SK-N-SH (cell line): ENCODE results near the gene PTER. TPM values are rescaled to one million over a fixed set of nuclear protein-coding genes. Genes with fewer than 3 reads are reported as not detected.

Experiments
- CTCF ChIA-PET: fragments of 300-600, 350-600 bp; formaldehyde crosslinking; extraction: SDS; loops from one replicate; lab custom pipeline; 2021; lab: Yijun Ruan, JAX
- POLR2A ChIA-PET: fragments of 350-600 bp; sonication (Branson Sonifier 250); formaldehyde crosslinking; extraction: SDS; loops from one replicate; lab custom pipeline; 2020; ENCODE audit warnings: antibody characterized with exemption, inconsistent platforms; lab: Yijun Ruan, JAX
- DNase-seq: peaks from one replicate; pipeline ENCODE4 v3.0.0; 2012
- H2AFZ ChIP-seq: fragments of 200-600 bp; sonication (generic); 2 replicates; pipeline ENCODE4 v1.8.1; 2016; ENCODE audit warnings: antibody characterized with exemption, mild to moderate bottlenecking, low read depth
- H3F3A ChIP-seq: fragments of 200-600 bp; sonication (generic); replicated peaks from 2 replicates; pipeline ENCODE3; 2016; ENCODE audit warnings: antibody characterized with exemption, mild to moderate bottlenecking; ENCODE audit not compliant: insufficient read depth
- H3K27ac ChIP-seq, 2 experiments: fragments of 200-500 bp in 1 of 2; fragments of 200-600 bp in 1 of 2; sonication (Bioruptor generic) in 1 of 2; sonication (generic), shearing (Covaris generic) in 1 of 2; 2 replicates each; pipeline versions ENCODE4 v1.5.1 to v1.6.1; 2014 to 2016; ENCODE audit warnings: low read depth in 2 of 2, inconsistent platforms in 1 of 2, low read length in 1 of 2, mild to moderate bottlenecking in 1 of 2, mixed read lengths in 1 of 2
- H3K27me3 ChIP-seq: fragments of 200-600 bp; sonication (generic), shearing (Covaris generic); 2 replicates; pipeline ENCODE4 v1.6.1; 2016; ENCODE audit warnings: mixed run types; ENCODE audit not compliant: insufficient read depth
- H3K36me3 ChIP-seq, 2 experiments: fragments of 200-500 bp in 1 of 2; fragments of 200-600 bp in 1 of 2; sonication (Bioruptor generic) in 1 of 2; sonication (generic) in 1 of 2; replicated peaks in 1 of 2; 2 replicates each; pipeline versions ENCODE3 to v1.5.1; 2014 to 2016; ENCODE audit warnings: low read length in 1 of 2, mild to moderate bottlenecking in 1 of 2; ENCODE audit not compliant: insufficient read depth in 2 of 2, control insufficient read depth in 1 of 2
- H3K4me1 ChIP-seq, 2 experiments: fragments of 200-500 bp in 1 of 2; fragments of 200-600 bp in 1 of 2; sonication (Bioruptor generic) in 1 of 2; sonication (generic), shearing (Covaris generic) in 1 of 2; 2 replicates each; pipeline versions ENCODE4 v1.5.1 to v1.6.1; 2014 to 2016; ENCODE audit warnings: low read depth in 1 of 2, low read length in 1 of 2, mixed run types in 1 of 2; ENCODE audit not compliant: insufficient read depth in 2 of 2, control insufficient read depth in 1 of 2
- H3K4me2 ChIP-seq: fragments of 200-600 bp; sonication (generic), shearing (Covaris generic); 2 replicates; pipeline ENCODE4 v1.6.1; 2017; ENCODE audit warnings: mixed run types
- H3K4me3 ChIP-seq, 2 experiments: fragments of 200-500 bp in 1 of 2; fragments of 200-600 bp in 1 of 2; sonication (Bioruptor generic) in 1 of 2; sonication (generic), shearing (Covaris generic) in 1 of 2; 2 replicates each; pipeline versions ENCODE4 v1.5.1 to v1.8.1; 2014 to 2016; ENCODE audit warnings: low read depth in 2 of 2, inconsistent platforms in 1 of 2, low read length in 1 of 2, mild to moderate bottlenecking in 1 of 2, mixed read lengths in 1 of 2, moderate library complexity in 1 of 2
- H3K79me2 ChIP-seq: fragments of 200-600 bp; sonication (generic); 2 replicates; pipeline ENCODE4 v1.8.1; 2017; ENCODE audit warnings: mild to moderate bottlenecking; ENCODE audit not compliant: insufficient read depth
- H3K9ac ChIP-seq: fragments of 200-600 bp; sonication (generic); 2 replicates; pipeline ENCODE4 v1.6.1; 2017; ENCODE audit warnings: mixed run types
- H3K9me2 ChIP-seq: fragments of 200-600 bp; sonication (generic); 2 replicates; pipeline ENCODE4 v1.6.1; 2017; ENCODE audit warnings: mixed run types
- H3K9me3 ChIP-seq: fragments of 200-600 bp; sonication (generic); 2 replicates; pipeline ENCODE4 v1.6.1; 2017; ENCODE audit warnings: mixed run types, mild to moderate bottlenecking, moderate library complexity
- H4K20me1 ChIP-seq: fragments of 200-600 bp; sonication (generic); 2 replicates; pipeline ENCODE4 v1.6.1; 2017; ENCODE audit warnings: mild to moderate bottlenecking, mixed run types; ENCODE audit not compliant: insufficient read depth
- CHD2 ChIP-seq: fragments of 150-350 bp; IDR thresholded peaks from 2 replicates; pipeline ENCODE4 v1.6.1; 2018; ENCODE audit warnings: low read length; ENCODE audit not compliant: partially characterized antibody
- CTCF ChIP-seq: fragments of 200-600 bp; sonication (generic); IDR thresholded peaks from 2 replicates; pipeline ENCODE4 v1.6.1; 2017; ENCODE audit warnings: antibody characterized with exemption, mild to moderate bottlenecking, moderate library complexity
- EP300 ChIP-seq, 2 experiments: IDR thresholded peaks; 2 replicates each; pipeline versions ENCODE4 v1.4.0 to v1.6.1; 2012; ENCODE audit warnings: borderline replicate concordance in 1 of 2, low read depth in 1 of 2, low read length in 1 of 2
- EZH2phosphoT487 ChIP-seq: fragments of 200-600 bp; sonication (generic); IDR thresholded peaks from 2 replicates; pipeline ENCODE4 v1.6.1; 2017; ENCODE audit warnings: low read depth, mixed run types, mild to moderate bottlenecking, antibody characterized with exemption, moderate library complexity, borderline replicate concordance
- FOSL2 ChIP-seq: IDR thresholded peaks from 2 replicates; pipeline ENCODE4 v1.4.0; 2012; ENCODE audit warnings: low read depth, mild to moderate bottlenecking, moderate library complexity, borderline replicate concordance
- FOXM1 ChIP-seq: IDR thresholded peaks from 2 replicates; pipeline ENCODE4 v1.4.0; 2012; ENCODE audit warnings: low read depth, mild to moderate bottlenecking
- GABPA ChIP-seq: IDR thresholded peaks from 2 replicates; pipeline ENCODE4 v1.4.0; 2012; ENCODE audit warnings: low read depth, mild to moderate bottlenecking
- MAX ChIP-seq: IDR thresholded peaks from 2 replicates; pipeline ENCODE4 v1.4.0; 2012; ENCODE audit warnings: low read depth
- MEF2A ChIP-seq: IDR thresholded peaks from 2 replicates; pipeline ENCODE4 v1.4.0; 2012; ENCODE audit warnings: low read depth, borderline replicate concordance
- NRF1 ChIP-seq: IDR thresholded peaks from 2 replicates; pipeline ENCODE4 v1.6.1; 2012; ENCODE audit warnings: low read depth, mild to moderate bottlenecking, low read length
- RAD21 ChIP-seq: IDR thresholded peaks from 2 replicates; pipeline ENCODE4 v1.6.1; 2012; ENCODE audit warnings: mild to moderate bottlenecking, low read length
- RFX5 ChIP-seq: IDR thresholded peaks from 2 replicates; pipeline ENCODE4 v1.6.1; 2012; ENCODE audit warnings: mild to moderate bottlenecking, improper control_type of control experiment, low read length
- SIN3A ChIP-seq: IDR thresholded peaks from 2 replicates; pipeline ENCODE4 v1.6.1; 2012; ENCODE audit warnings: low read depth, mild to moderate bottlenecking, low read length, moderate library complexity, borderline replicate concordance
- TAF1 ChIP-seq: IDR thresholded peaks from 2 replicates; pipeline ENCODE4 v1.6.1; 2012; ENCODE audit warnings: low read depth, mild to moderate bottlenecking, low read length, moderate library complexity, borderline replicate concordance
- TCF12 ChIP-seq: IDR thresholded peaks from 2 replicates; pipeline ENCODE4 v1.4.0; 2012
- TEAD4 ChIP-seq: IDR thresholded peaks from 2 replicates; pipeline ENCODE4 v1.4.0; 2012; ENCODE audit warnings: mild to moderate bottlenecking, borderline replicate concordance; ENCODE audit not compliant: insufficient read depth
- USF2 ChIP-seq: fragments of 150-350 bp; IDR thresholded peaks from 2 replicates; pipeline ENCODE4 v1.6.1; 2017; ENCODE audit warnings: antibody characterized with exemption, low read length, low read depth, borderline replicate concordance
- WGBS: methylation state at CpG from one replicate; pipeline ENCODE4 v1.1.6; 2017; ENCODE audit warnings: low lambda C conversion rate; 5-methylcytosine and 5-hydroxymethylcytosine counted together
- polyA plus RNA-seq, 3 experiments: library from polyadenylated mRNA; depleted of rRNA; stranded (reverse); fragments of >200 nt; gene quantifications; 2 replicates each; pipeline ENCODE4 v1.2.3, GENCODE V29; 2012

The PTER gene
- polyA plus RNA-seq, 1 of the 3 experiments (the other 2 are of a cell fraction) = not detected

GRCh38 chr10:16544591-16544990, 107.8 kb downstream of the PTER start:
- Histone ChIP-seq H3K9ac (no peak overlapping the region), H3K79me2 (no peaks in the 10 kb centered on the region), H3K9me2 (no peaks in the 10 kb centered on the region), H3K4me2 (no peak overlapping the region), H3K4me3 (no peak overlapping the region), H3K36me3 (no peaks in the 10 kb centered on the region), H3K4me1 (peaks cover 0 to 2% of the 10 kb centered on the region in 2 experiments; a peak in 1 of 4 replicates), H4K20me1 (no peaks in the 10 kb centered on the region), H3F3A (no peaks in the 10 kb centered on the region), H3K9me3 (no peaks in the 10 kb centered on the region), H2AFZ (no peak overlapping the region), H3K27me3 (no peaks in the 10 kb centered on the region), H3K27ac (no peak overlapping the region)
- 48% methylated on average over 4 of the region's 4 CpGs for WGBS
- no peak for TF ChIP-seq CHD2
- TF ChIP-seq RAD21 = no peak
- TF ChIP-seq NRF1 = no peak
- TF ChIP-seq RFX5 = no peak
- TF ChIP-seq MEF2A = no peak
- no peak for TF ChIP-seq SIN3A
- TF ChIP-seq GABPA = no peak
- TF ChIP-seq FOXM1 = no peak
- no peak for TF ChIP-seq EP300 (IDR thresholded peaks at IDR 0.05; ENCODE audit: borderline replicate concordance in 1 of 2, low read depth in 1 of 2, low read length in 1 of 2)
- no peak for TF ChIP-seq TCF12
- TF ChIP-seq FOSL2 = no peak
- no peak for TF ChIP-seq CTCF
- no peak for TF ChIP-seq EZH2phosphoT487
- TF ChIP-seq TAF1 = no peak
- no peak for TF ChIP-seq USF2
- no peak for TF ChIP-seq TEAD4
- TF ChIP-seq MAX = no peak
- ChIA-PET CTCF (interaction anchor here (0.6 to 2.3 kb wide), 16 partner anchors 9 to 645 kb away, joined by 3 to 18 read pairs (median 4); partner anchors contain the start of gene C1QL3), POLR2A (no interaction called here)
- no peak for DNase-seq
